Common myeloid progenitor, CD34-positive (primary cell): ENCODE results near the gene UNK.

Experiments
- CTCF ChIA-PET: fragments of 350-600 bp; sonication (Branson Sonifier 250); formaldehyde crosslinking; loops from one replicate; lab custom pipeline; 2021; ENCODE audit warnings: antibody characterized with exemption; lab: Charles Lee
- POLR2A ChIA-PET: fragments of 350-600 bp; sonication (Branson Sonifier 250); formaldehyde crosslinking; loops from one replicate; lab custom pipeline; 2021; ENCODE audit warnings: antibody characterized with exemption; lab: Charles Lee
- DNase-seq, 3 donors: peaks; one replicate each; pipeline versions ENCODE4 v3.0.0 to v3.0.0-alpha.2; 2013
- H3K27ac ChIP-seq, 2 experiments: 1 replicate in 1 of 2; 2 replicates in 1 of 2; pipeline ENCODE4 v1.7.0; 2013; ENCODE audit warnings: inconsistent platforms in 2 of 2, low read length in 2 of 2, mild to moderate bottlenecking in 2 of 2, low read depth in 1 of 2, moderate library complexity in 1 of 2; ENCODE audit not compliant: severe bottlenecking in 2 of 2, insufficient read depth in 1 of 2, poor library complexity in 1 of 2
- H3K27me3 ChIP-seq, 5 experiments: replicated peaks in 2 of 5; 1 replicate in 3 of 5; 2 replicates in 2 of 5; pipeline versions ENCODE4 v1.6.1 to v1.7.0; 2013; ENCODE audit warnings: low read length in 4 of 5, mild to moderate bottlenecking in 2 of 5, moderate library complexity in 2 of 5, inconsistent platforms in 1 of 5; ENCODE audit not compliant: insufficient read depth in 5 of 5, control insufficient read depth in 4 of 5
- H3K36me3 ChIP-seq, 4 experiments: 1 replicate in 2 of 4; 2 replicates in 2 of 4; pipeline versions ENCODE4 v1.6.1 to v1.7.0; 2013; ENCODE audit warnings: low read length in 3 of 4, control low read depth in 1 of 4, mild to moderate bottlenecking in 1 of 4; ENCODE audit not compliant: control insufficient read depth in 4 of 4, insufficient read depth in 4 of 4
- H3K4me1 ChIP-seq, 4 experiments: 1 replicate in 3 of 4; 2 replicates in 1 of 4; pipeline versions ENCODE4 v1.6.1 to v1.7.1; 2013; ENCODE audit warnings: low read length in 3 of 4, mild to moderate bottlenecking in 3 of 4, control low read depth in 1 of 4, inconsistent platforms in 1 of 4, moderate library complexity in 1 of 4; ENCODE audit not compliant: control insufficient read depth in 4 of 4, insufficient read depth in 4 of 4; ENCODE audit errors: control extremely low read depth in 1 of 4
- H3K4me3 ChIP-seq, 7 experiments: 1 replicate in 4 of 7; 2 replicates in 3 of 7; pipeline versions ENCODE4 v1.5.1 to v1.7.0; 2013; ENCODE audit warnings: mild to moderate bottlenecking in 7 of 7, low read length in 6 of 7, moderate library complexity in 6 of 7, inconsistent platforms in 2 of 7, low read depth in 2 of 7, control low read depth in 1 of 7; ENCODE audit not compliant: insufficient read depth in 4 of 7, control insufficient read depth in 1 of 7; ENCODE audit errors: extremely low read depth in 1 of 7
- H3K9me3 ChIP-seq, 5 experiments: 1 replicate in 4 of 5; 2 replicates in 1 of 5; pipeline versions ENCODE4 v1.6.1 to v1.7.1; 2013; ENCODE audit warnings: low read length in 4 of 5, mild to moderate bottlenecking in 2 of 5, inconsistent platforms in 1 of 5, low read depth in 1 of 5, moderate library complexity in 1 of 5; ENCODE audit not compliant: control insufficient read depth in 4 of 5, insufficient read depth in 2 of 5; ENCODE audit errors: control extremely low read depth in 1 of 5
- WGBS: methylation state at CpG from one replicate; pipeline ENCODE4 v1.1.5; 2013; ENCODE audit not compliant: insufficient coverage; 5-methylcytosine and 5-hydroxymethylcytosine counted together

The UNK gene

GRCh38 chr17:75873587-75874322 is 89.1 kb downstream of the UNK start:
- Histone ChIP-seq H3K9me3 (no peaks in the 10 kb centered on the region), H3K4me3 (no peak overlapping the region), H3K4me1 (peaks cover 0 to 57% (median 48%) of the 10 kb centered on the region in 4 experiments), H3K27me3 (no peaks in the 10 kb centered on the region), H3K36me3 (peaks cover 0 to 16% (median 7%) of the 10 kb centered on the region in 4 experiments), H3K27ac (no peak overlapping the region)
- ChIA-PET CTCF (interaction anchor here (1.0 to 13.2 kb wide), 3 partner anchors 14 to 27 kb away, joined by 3 to 214 read pairs (median 173); partner anchors contain the start of genes TRIM65 and WBP2), POLR2A (interaction anchor here (1.1 to 1.5 kb wide), 2 partner anchors 16 to 18 kb away, joined by 3 to 6 read pairs; partner anchors contain the start of gene WBP2)
- 91% methylated on average over 8 of the region's 11 CpGs for WGBS
- no peak for DNase-seq

- CTCF ChIA-PET, result interaction anchor here (1.5 to 13.2 kb wide), 4 partner anchors 15 to 31 kb away, joined by 4 to 214 read pairs (median 98); partner anchors contain the start of genes TRIM65, UNC13D and WBP2
- Histone ChIP-seq H3K4me1 (peaks cover 0 to 63% (median 53%) of the 10 kb centered on the region in 4 experiments), H3K27ac (no peak overlapping the region), H3K4me3 (no peak overlapping the region), H3K27me3 (no peaks in the 10 kb centered on the region), H3K36me3 (peaks cover 0 to 16% (median 7%) of the 10 kb centered on the region in 4 experiments), H3K9me3 (no peaks in the 10 kb centered on the region)
- POLR2A ChIA-PET, result no interaction called here
- 96% methylated on average over 23 of the region's 38 CpGs for WGBS
- DNase-seq, result no peak
Observed at GRCh38 chr17:75874323-75875181, 89.9 kb downstream of the UNK start.
